ENCODE data around the gene NGEF. TPM values are rescaled to one million over a fixed set of nuclear protein-coding genes. Genes with fewer than 3 reads are reported as not detected.

The NGEF gene
- polyA plus RNA-seq, 3 donors, result not detected

DNA sequence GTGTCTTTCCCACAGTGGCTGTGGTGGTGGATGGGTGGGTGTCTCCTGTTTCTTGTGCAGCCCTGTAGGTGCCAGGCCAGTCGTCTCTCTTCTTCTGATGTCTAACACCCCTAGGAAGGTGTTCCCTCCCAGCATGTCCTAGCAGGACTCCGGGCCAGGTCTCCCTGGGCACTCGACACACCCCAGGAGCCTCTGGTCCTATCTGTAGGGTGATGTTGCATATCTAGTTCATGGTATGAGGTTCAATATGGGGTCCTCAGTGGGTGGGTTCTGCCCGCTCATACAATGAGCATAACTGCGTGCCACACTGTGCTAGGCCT is 14.4 kb downstream of the NGEF start:
- Histone ChIP-seq H3K36me3 (replicated peaks in 1 of 2; ENCODE audit: control insufficient read depth in 1 of 2, insufficient read depth in 2 of 2, low read length in 2 of 2) (no peaks in the 10 kb centered on the region), H3K4me1 (ENCODE audit: control insufficient read depth in 1 of 2, insufficient read depth in 2 of 2, low read length in 2 of 2) (no peaks in the 10 kb centered on the region), H3K9ac (ENCODE audit: insufficient read depth, low read length, poor library complexity, severe bottlenecking) (no peak overlapping the region), H3K4me3 (replicated peaks in 1 of 3; ENCODE audit: low read depth in 2 of 3, low read length in 3 of 3) (no peak overlapping the region), H3K27ac (ENCODE audit: low read depth in 1 of 2, low read length in 2 of 2) (no peak overlapping the region), H4K20me1 (ENCODE audit: insufficient read depth, low read length) (no peaks in the 10 kb centered on the region), H3K4me2 (replicated peaks; ENCODE audit: extremely low read depth, low read length, poor library complexity, severe bottlenecking) (no peak overlapping the region), H2AFZ (ENCODE audit: insufficient read depth, low read depth, low read length, poor library complexity, severe bottlenecking) (no peak overlapping the region), H3K9me3 (replicated peaks in 1 of 2; ENCODE audit: control insufficient read depth in 1 of 2, insufficient read depth in 1 of 2, low read length in 2 of 2) (no peaks in the 10 kb centered on the region), H3K27me3 (ENCODE audit: control insufficient read depth in 2 of 2, insufficient read depth in 2 of 2, low read length in 2 of 2) (no peaks in the 10 kb centered on the region), H3K79me2 (ENCODE audit: insufficient read depth, low read length) (no peaks in the 10 kb centered on the region)
- peaks cover 0 to 7% (median 0%) of the 10 kb centered on the region in 7 donors for H3K9me3 Mint-ChIP-seq
- no peak overlapping the region for H3K4me3 Mint-ChIP-seq
- H3K27me3 Mint-ChIP-seq (ENCODE audit: low read depth in 3 of 3), result peaks cover 0 to 2% (median 0%) of the 10 kb centered on the region in 3 donors
- no peak for DNase-seq
- H3K36me3 Mint-ChIP-seq, result no peaks in the 10 kb centered on the region
- TF ChIP-seq, protein P1, sequence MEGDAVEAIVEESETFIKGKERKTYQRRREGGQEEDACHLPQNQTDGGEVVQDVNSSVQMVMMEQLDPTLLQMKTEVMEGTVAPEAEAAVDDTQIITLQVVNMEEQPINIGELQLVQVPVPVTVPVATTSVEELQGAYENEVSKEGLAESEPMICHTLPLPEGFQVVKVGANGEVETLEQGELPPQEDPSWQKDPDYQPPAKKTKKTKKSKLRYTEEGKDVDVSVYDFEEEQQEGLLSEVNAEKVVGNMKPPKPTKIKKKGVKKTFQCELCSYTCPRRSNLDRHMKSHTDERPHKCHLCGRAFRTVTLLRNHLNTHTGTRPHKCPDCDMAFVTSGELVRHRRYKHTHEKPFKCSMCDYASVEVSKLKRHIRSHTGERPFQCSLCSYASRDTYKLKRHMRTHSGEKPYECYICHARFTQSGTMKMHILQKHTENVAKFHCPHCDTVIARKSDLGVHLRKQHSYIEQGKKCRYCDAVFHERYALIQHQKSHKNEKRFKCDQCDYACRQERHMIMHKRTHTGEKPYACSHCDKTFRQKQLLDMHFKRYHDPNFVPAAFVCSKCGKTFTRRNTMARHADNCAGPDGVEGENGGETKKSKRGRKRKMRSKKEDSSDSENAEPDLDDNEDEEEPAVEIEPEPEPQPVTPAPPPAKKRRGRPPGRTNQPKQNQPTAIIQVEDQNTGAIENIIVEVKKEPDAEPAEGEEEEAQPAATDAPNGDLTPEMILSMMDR (IDR thresholded peaks at IDR 0.05), result no peak
- no peaks in the 10 kb centered on the region for H3K4me1 Mint-ChIP-seq
- intact Hi-C loops (cut with micrococcal nuclease), result no loop called here
- no peak overlapping the region for H3K27ac Mint-ChIP-seq
- WGBS (ENCODE audit: insufficient coverage), result 91% methylated on average over 4 of the region's 5 CpGs

DNA sequence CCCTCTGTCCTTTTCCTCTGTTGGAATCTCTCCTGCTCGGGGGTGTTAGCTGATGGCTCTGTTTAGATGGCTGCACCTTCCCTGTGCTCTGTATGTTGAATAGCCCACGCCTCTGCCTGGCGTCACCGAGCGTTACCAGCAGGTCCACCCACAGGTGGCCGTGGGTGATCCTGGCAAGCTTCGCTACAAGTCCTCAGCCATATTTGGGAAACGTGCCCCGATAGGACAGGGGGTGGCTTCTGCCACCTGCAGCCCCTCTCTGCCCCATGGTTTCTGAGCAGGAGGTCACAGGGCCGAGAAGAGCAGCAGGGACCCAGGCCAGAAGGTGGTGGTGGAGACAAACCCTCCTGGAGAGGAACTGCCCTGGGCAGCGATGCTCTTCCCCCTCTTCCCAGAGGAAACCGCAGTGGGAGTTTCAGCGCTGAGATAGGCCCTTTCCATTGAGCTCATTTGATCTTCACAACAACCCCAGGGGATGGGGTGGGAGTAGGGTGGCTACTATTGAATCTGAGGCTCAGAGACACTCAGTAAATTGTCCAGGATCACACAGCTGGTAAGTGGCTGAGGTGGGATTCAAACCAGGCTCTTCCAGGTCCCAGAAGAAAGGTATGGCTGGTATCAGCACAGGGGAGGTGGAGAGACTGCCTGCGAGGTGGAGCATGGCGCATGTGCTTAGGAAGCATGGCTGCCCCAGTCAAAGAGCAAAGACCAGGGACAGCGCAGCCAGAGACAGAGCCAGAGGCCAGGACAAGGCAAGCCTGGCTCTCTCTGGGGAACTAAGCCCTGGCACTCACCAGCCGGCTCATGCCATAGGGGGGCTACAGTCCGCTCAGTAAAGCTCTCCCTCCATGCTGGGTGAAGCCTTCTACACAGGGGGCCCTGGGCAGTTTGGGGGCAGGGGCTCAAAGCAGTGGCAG is 15.0 kb downstream of the NGEF start:
- Mint-ChIP-seq H3K36me3 (no peaks in the 10 kb centered on the region), H3K9me3 (peaks cover 0 to 7% (median 0%) of the 10 kb centered on the region in 7 donors), H3K4me1 (no peaks in the 10 kb centered on the region), H3K4me3 (no peak overlapping the region), H3K27me3 (ENCODE audit: low read depth in 3 of 3) (peaks cover 0 to 2% (median 0%) of the 10 kb centered on the region in 3 donors), H3K27ac (no peak overlapping the region)
- Histone ChIP-seq H4K20me1 (ENCODE audit: insufficient read depth, low read length) (no peaks in the 10 kb centered on the region), H3K9me3 (replicated peaks in 1 of 2; ENCODE audit: control insufficient read depth in 1 of 2, insufficient read depth in 1 of 2, low read length in 2 of 2) (no peaks in the 10 kb centered on the region), H3K27ac (ENCODE audit: low read depth in 1 of 2, low read length in 2 of 2) (no peak overlapping the region), H3K4me2 (replicated peaks; ENCODE audit: extremely low read depth, low read length, poor library complexity, severe bottlenecking) (no peak overlapping the region), H3K4me1 (ENCODE audit: control insufficient read depth in 1 of 2, insufficient read depth in 2 of 2, low read length in 2 of 2) (no peaks in the 10 kb centered on the region), H3K9ac (ENCODE audit: insufficient read depth, low read length, poor library complexity, severe bottlenecking) (no peak overlapping the region), H3K36me3 (replicated peaks in 1 of 2; ENCODE audit: control insufficient read depth in 1 of 2, insufficient read depth in 2 of 2, low read length in 2 of 2) (no peaks in the 10 kb centered on the region), H3K27me3 (ENCODE audit: control insufficient read depth in 2 of 2, insufficient read depth in 2 of 2, low read length in 2 of 2) (no peaks in the 10 kb centered on the region), H3K4me3 (replicated peaks in 1 of 3; ENCODE audit: low read depth in 2 of 3, low read length in 3 of 3) (no peak overlapping the region), H3K79me2 (ENCODE audit: insufficient read depth, low read length) (no peaks in the 10 kb centered on the region), H2AFZ (ENCODE audit: insufficient read depth, low read depth, low read length, poor library complexity, severe bottlenecking) (no peak overlapping the region)
- WGBS (ENCODE audit: insufficient coverage), result 97% methylated on average over 14 of the region's 18 CpGs
- no peak for DNase-seq
- intact Hi-C loops (cut with micrococcal nuclease), result no loop called here
- TF ChIP-seq, protein P1 (IDR thresholded peaks at IDR 0.05), result no peak

Measured in CD14-positive monocyte (primary cell).